CD4-positive, alpha-beta T cell treated with Interleukin-2 at 100 ng/mL for 4 hours (primary cell): Measurements from ENCODE around the gene STK38.
A peak's percentile ranks its signal among the peaks of the same experiment; 100 is the strongest.

Experiments used
- DNase-seq: peaks from one replicate; pipeline ENCODE4 v3.0.0-alpha.2; 2020; ENCODE audit warnings: low spot score

The STK38 gene

GRCh38 chr6:36563928-36564284, 16.6 kb upstream of the STK38 start:
- no peak for DNase-seq

GRCh38 chr6:36563237-36563927, 16.1 kb upstream of the STK38 start:
- DNase-seq, result no peak

GRCh38 chr6:36560822-36561221, 13.5 kb upstream of the STK38 start:
- DNase-seq, result no peak

GRCh38 chr6:36559011-36559793, 11.9 kb upstream of the STK38 start:
- no peak for DNase-seq

GRCh38 chr6:36556281-36556680, 9.0 kb upstream of the STK38 start:
- DNase-seq, result no peak

- no peak for DNase-seq
Measured at GRCh38 chr6:36555750-36556252, 8.5 kb upstream of the STK38 start.

GRCh38 chr6:36550473-36551000, 3.3 kb upstream of the STK38 start:
- DNase-seq, result no peak

- no peak for DNase-seq
Measured at GRCh38 chr6:36548401-36548743, 1.1 kb upstream of the STK38 start.

GRCh38 chr6:36547646-36548400, 544 bp upstream of the STK38 start:
- DNase-seq, result peak; percentile 12

- DNase-seq, result peak; percentile 33
Measured at GRCh38 chr6:36546308-36546919, 865 bp downstream of the STK38 start.

- no peak for DNase-seq
Measured at GRCh38 chr6:36545767-36546307, 1.4 kb downstream of the STK38 start.

- DNase-seq, result peak; percentile 81
Measured at GRCh38 chr6:36544228-36544627, 3.1 kb downstream of the STK38 start.

GRCh38 chr6:36542041-36542440, 5.2 kb downstream of the STK38 start:
- no peak for DNase-seq

GRCh38 chr6:36539814-36540568, 7.3 kb downstream of the STK38 start:
- peak; percentile 40 for DNase-seq

GRCh38 chr6:36536873-36537547, 10.3 kb downstream of the STK38 start:
- DNase-seq, result no peak

GRCh38 chr6:36533321-36533720, 14.0 kb downstream of the STK38 start:
- DNase-seq, result no peak

GRCh38 chr6:36526066-36526465, 21.2 kb downstream of the STK38 start:
- DNase-seq, result no peak

GRCh38 chr6:36525346-36525745, 21.9 kb downstream of the STK38 start:
- no peak for DNase-seq

- no peak for DNase-seq
Measured at GRCh38 chr6:36524871-36525270, 22.4 kb downstream of the STK38 start.

GRCh38 chr6:36523936-36524499, 23.3 kb downstream of the STK38 start:
- no peak for DNase-seq
